Bronchial epithelial cell (primary cell): ENCODE measurements around the gene PSMA4. TPM values are rescaled to one million over a fixed set of nuclear protein-coding genes. Genes with fewer than 3 reads are reported as not detected.

Experiments used
- DNase-seq: peaks from one replicate; pipeline ENCODE4 v3.0.0-alpha.2; 2010; ENCODE audit warnings: low read depth
- FAIRE-seq: peaks from 2 replicates; lab custom pipeline; 2011; peaks lifted over from hg19 to GRCh38; lab: Jason Lieb, UNC
- H3K27me3 ChIP-seq: 2 replicates; pipeline ENCODE4 v1.5.1; 2011; ENCODE audit warnings: low read length; ENCODE audit not compliant: control insufficient read depth, insufficient read depth
- H3K36me3 ChIP-seq: 2 replicates; pipeline ENCODE4 v1.5.1; 2011; ENCODE audit warnings: low read length; ENCODE audit not compliant: control insufficient read depth, insufficient read depth
- H3K4me3 ChIP-seq: 2 replicates; pipeline ENCODE4 v1.5.1; 2011; ENCODE audit warnings: mild to moderate bottlenecking, low read depth, low read length, control low read depth
- total RNA-seq: library from RNA; depleted of rRNA; stranded (reverse); fragments of >200 nt; gene quantifications from 2 replicates; pipeline ENCODE4 v1.2.1, GENCODE V29; 2014
- TF ChIP-seq, protein P1 (sequence below): IDR thresholded peaks from 2 replicates; pipeline ENCODE4 v1.5.1; 2011; ENCODE audit warnings: mild to moderate bottlenecking, moderate library complexity, low read length, control low read depth, inconsistent platforms; ENCODE audit not compliant: insufficient read depth, severe bottlenecking

Gene PSMA4
- total RNA-seq, 1 donor from 2014 or later, result 183 TPM

DNA sequence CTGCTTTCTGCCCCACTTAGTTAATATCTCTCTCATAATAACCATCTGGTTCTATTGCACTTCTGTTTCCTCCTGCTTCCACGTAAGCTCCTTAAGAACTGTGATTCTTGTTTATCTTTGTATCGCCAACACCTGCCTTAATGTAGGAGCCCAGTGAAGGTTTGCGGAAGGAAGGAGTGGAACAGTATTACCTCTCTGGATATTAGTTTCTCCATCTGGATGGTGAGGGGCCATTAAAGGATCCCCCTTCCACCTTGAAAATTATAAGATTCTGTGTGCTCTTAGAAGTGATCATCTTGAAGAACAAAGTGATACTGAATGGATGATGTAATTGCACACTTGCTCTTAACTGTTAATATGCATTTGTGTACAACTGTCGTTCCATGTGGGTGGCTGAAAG lies 27.3 kb downstream of the PSMA4 start:
- no peak overlapping the region for H3K4me3 ChIP-seq
- no peak for FAIRE-seq

DNA sequence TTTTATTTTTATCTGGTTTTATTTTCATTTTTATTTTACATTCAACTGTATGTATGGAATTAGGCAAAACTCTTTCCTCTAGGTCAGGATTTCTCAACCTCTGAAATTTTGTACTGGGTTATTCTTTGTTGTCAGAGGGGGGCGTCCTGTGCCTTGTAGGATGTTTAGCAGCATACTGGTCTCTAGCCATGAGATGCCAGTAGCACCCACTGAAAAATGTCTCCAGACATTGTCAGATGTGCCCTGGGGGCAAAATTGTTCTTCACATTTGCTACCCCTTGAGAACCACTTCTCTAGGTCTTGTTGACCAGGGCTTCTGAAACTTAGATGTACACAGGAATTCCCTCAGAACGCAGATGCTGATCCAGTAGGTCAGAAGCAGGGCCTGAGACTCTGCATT lies 30.5 kb downstream of the PSMA4 start:
- FAIRE-seq (no peak), DNase-seq (no peak)
- Histone ChIP-seq H3K36me3 (no peaks in the 10 kb centered on the region), H3K4me3 (no peak overlapping the region), H3K27me3 (no peaks in the 10 kb centered on the region)
- TF ChIP-seq, protein P1, sequence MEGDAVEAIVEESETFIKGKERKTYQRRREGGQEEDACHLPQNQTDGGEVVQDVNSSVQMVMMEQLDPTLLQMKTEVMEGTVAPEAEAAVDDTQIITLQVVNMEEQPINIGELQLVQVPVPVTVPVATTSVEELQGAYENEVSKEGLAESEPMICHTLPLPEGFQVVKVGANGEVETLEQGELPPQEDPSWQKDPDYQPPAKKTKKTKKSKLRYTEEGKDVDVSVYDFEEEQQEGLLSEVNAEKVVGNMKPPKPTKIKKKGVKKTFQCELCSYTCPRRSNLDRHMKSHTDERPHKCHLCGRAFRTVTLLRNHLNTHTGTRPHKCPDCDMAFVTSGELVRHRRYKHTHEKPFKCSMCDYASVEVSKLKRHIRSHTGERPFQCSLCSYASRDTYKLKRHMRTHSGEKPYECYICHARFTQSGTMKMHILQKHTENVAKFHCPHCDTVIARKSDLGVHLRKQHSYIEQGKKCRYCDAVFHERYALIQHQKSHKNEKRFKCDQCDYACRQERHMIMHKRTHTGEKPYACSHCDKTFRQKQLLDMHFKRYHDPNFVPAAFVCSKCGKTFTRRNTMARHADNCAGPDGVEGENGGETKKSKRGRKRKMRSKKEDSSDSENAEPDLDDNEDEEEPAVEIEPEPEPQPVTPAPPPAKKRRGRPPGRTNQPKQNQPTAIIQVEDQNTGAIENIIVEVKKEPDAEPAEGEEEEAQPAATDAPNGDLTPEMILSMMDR, result no peak

More for the DNA sequence above, 27.3 kb downstream of the PSMA4 start:
- H3K27me3 ChIP-seq, result no peaks in the 10 kb centered on the region
- H3K36me3 ChIP-seq, result no peaks in the 10 kb centered on the region
- no peak for DNase-seq
- TF ChIP-seq, protein P1, result no peak

DNA sequence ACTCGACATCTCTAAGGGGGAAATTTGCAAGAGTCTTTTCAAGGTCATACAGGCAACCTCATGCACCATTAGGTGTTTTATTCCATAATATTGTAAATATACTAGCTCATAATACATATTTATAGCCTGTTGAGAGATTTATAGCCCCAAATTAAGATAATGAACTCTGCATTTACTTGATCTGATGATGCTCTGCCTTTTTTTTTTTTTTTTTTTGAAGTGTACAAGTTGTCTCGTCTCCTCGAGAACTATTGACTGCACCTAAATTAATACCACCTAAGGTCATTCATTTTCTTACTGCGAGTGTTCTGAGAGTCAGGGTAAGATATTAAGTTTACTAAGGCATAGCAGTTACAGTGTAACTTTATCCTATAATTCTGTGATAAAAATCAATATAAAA lies 31.1 kb downstream of the PSMA4 start:
- TF ChIP-seq, protein P1, result no peak
- no peak for FAIRE-seq

DNA sequence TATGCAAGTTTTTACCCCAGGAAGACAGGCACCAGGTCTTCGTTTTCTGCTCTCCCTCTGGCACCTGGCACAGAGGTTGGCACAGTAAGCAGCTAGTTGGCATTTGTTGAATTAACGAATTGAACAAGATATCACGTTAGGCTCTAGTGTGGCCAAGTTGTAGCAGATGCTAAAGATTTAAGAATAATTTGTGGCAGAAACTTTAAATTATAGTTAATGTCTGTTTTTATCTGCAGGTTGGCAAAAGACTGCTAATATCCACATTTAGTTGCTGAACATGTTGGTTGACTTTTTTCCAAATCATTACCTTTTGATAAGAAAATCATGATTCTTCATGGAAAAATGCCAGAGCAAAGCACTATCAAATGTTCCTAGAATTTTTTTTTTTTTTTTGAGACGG lies 33.2 kb downstream of the PSMA4 start:
- FAIRE-seq, result no peak
- TF ChIP-seq, protein P1, result no peak

More for the DNA sequence above, 31.1 kb downstream of the PSMA4 start:
- Histone ChIP-seq H3K27me3 (no peaks in the 10 kb centered on the region), H3K36me3 (no peaks in the 10 kb centered on the region), H3K4me3 (no peak overlapping the region)
- DNase-seq, result no peak

DNA sequence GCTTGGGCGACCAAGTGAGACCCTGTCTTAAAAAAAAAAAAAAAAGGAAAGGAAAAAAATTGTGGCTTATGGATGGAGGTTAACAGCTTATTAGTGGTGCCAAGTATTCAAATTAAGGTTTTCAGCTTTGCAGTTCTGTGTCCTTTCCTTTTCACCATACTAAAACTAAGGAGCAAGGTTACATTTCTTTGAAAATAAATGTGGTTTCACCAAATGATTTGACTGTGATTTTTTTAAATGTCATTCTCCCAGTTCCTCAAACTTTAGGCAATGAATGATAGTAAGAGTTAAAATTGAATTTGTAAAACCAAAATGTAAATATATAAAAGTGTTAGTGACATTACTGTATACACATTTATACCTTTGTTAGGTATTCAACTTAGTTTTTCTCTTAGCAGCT lies 34.7 kb downstream of the PSMA4 start:
- FAIRE-seq (no peak), DNase-seq (no peak)
- Histone ChIP-seq H3K36me3 (no peaks in the 10 kb centered on the region), H3K27me3 (no peaks in the 10 kb centered on the region), H3K4me3 (no peak overlapping the region)
- TF ChIP-seq, protein P1, result no peak

More for the DNA sequence above, 33.2 kb downstream of the PSMA4 start:
- no peaks in the 10 kb centered on the region for H3K27me3 ChIP-seq
- no peak overlapping the region for H3K4me3 ChIP-seq
- DNase-seq, result no peak
- H3K36me3 ChIP-seq, result no peaks in the 10 kb centered on the region

DNA sequence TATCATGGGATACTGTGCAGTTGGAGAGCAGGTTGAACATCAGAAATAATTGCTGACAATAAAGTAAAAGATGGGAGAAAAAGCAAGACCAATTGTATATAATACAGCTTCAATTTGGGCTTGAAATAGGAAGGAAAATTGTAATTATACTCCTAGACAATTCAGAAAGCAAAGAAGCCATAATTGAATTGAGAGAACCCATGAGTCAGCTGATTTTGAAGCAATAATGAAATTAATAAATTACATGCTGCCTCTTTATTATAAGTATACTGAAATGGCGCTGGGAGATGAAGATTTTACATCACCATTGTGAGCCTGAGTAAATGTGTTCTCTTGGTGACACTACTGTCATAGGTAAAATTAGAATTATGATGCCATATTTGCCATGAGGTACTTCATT lies 57.3 kb downstream of the PSMA4 start:
- no peak for FAIRE-seq
- H3K36me3 ChIP-seq, result no peaks in the 10 kb centered on the region
- H3K27me3 ChIP-seq, result no peaks in the 10 kb centered on the region
- DNase-seq, result no peak
- H3K4me3 ChIP-seq, result no peak overlapping the region
- TF ChIP-seq, protein P1, result no peak
